Kidney tubule cell (primary cell): ENCODE results near the gene SPC24.

Source experiments
- DNase-seq: peaks from one replicate; pipeline ENCODE4 v3.0.0-alpha.2; 2018; ENCODE audit warnings: low spot score

Gene SPC24

GRCh38 chr19:11155373-11156120, at the start of gene SPC24:
Gene SPC24 (minus strand): TSS chr19:11155782. CDS start chr19:11155776, 6 bp downstream.
- DNase-seq, result peak; percentile 98

GRCh38 chr19:11204943-11205349, 49.4 kb upstream of the SPC24 start:
- peak; percentile 79 for DNase-seq

- no peak for DNase-seq
Observed at GRCh38 chr19:11204076-11204602, 48.6 kb upstream of the SPC24 start.

- DNase-seq, result peak; percentile 76
Observed at GRCh38 chr19:11203194-11204075, 47.9 kb upstream of the SPC24 start.

- no peak for DNase-seq
Observed at GRCh38 chr19:11202488-11203193, 47.1 kb upstream of the SPC24 start.

GRCh38 chr19:11201791-11202190, 46.2 kb upstream of the SPC24 start:
- peak; percentile 73 for DNase-seq

GRCh38 chr19:11200931-11201330, 45.3 kb upstream of the SPC24 start:
- no peak for DNase-seq

- no peak for DNase-seq
Observed at GRCh38 chr19:11200015-11200574, 44.5 kb upstream of the SPC24 start.

GRCh38 chr19:11199517-11199916, 43.9 kb upstream of the SPC24 start:
- no peak for DNase-seq

- no peak for DNase-seq
Observed at GRCh38 chr19:11198769-11199424, 43.3 kb upstream of the SPC24 start.

GRCh38 chr19:11198175-11198534, 42.6 kb upstream of the SPC24 start:
- DNase-seq, result no peak

GRCh38 chr19:11197291-11198174, 42.0 kb upstream of the SPC24 start, which contains the start of gene KANK2:
Gene KANK2 (minus strand): TSS chr19:11197545. CDS start chr19:11194511, 3,034 bp downstream.
- peak; percentile 84 for DNase-seq

GRCh38 chr19:11196406-11197287, 41.1 kb upstream of the SPC24 start:
- peak; percentile 17 for DNase-seq

- DNase-seq, result no peak
Observed at GRCh38 chr19:11195681-11196080, 40.1 kb upstream of the SPC24 start.

GRCh38 chr19:11194656-11195558, 39.3 kb upstream of the SPC24 start:
- DNase-seq, result no peak

GRCh38 chr19:11194173-11194572, 38.6 kb upstream of the SPC24 start:
- DNase-seq, result no peak

- no peak for DNase-seq
Observed at GRCh38 chr19:11192957-11193939, 37.7 kb upstream of the SPC24 start.
